GM19463 (cell line): ENCODE measurements around the gene EIPR1.

Source experiments
- ATAC-seq: cut with Tn5 transposase; IDR thresholded peaks from one replicate; pipeline ENCODE4 v1.9.1; 2021; ENCODE audit warnings: mild to moderate bottlenecking, moderate library complexity; ENCODE audit not compliant: unreplicated experiment

The EIPR1 gene

DNA sequence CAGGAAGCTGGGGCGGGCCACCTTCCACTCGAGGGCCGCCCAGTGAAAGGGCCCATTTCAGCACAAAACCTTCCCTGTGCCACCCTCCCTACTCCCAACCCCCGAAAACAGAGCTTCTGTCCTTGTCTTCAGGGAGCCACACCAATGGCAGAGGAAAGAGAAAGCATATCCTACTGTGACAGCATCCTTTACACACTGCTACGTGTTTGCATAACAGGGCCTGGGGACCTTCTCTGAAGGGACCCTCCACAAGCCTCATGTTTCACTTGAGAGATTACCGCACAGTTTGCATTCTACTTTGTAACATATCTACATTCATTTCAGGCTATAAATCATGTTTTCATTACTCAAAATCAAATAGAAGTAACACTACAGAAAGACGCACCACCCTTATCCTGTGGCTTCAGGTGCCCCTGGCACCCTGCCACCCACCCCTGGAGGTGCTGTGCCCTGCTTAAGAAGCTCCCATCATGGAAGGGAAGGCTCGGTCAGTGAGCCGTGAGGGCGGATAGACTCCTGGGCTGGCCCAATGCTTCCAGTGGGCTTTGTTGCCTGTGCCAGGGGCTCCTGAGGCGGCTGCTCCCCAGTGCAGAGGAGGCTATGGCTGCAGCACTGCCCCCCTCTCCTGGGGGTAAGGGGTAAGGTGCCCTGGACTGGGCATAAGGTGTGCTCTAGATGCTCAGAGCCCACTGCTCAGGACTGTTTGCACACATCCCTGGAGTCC, 52.0 kb downstream of the EIPR1 start:
- ATAC-seq = no peak

DNA sequence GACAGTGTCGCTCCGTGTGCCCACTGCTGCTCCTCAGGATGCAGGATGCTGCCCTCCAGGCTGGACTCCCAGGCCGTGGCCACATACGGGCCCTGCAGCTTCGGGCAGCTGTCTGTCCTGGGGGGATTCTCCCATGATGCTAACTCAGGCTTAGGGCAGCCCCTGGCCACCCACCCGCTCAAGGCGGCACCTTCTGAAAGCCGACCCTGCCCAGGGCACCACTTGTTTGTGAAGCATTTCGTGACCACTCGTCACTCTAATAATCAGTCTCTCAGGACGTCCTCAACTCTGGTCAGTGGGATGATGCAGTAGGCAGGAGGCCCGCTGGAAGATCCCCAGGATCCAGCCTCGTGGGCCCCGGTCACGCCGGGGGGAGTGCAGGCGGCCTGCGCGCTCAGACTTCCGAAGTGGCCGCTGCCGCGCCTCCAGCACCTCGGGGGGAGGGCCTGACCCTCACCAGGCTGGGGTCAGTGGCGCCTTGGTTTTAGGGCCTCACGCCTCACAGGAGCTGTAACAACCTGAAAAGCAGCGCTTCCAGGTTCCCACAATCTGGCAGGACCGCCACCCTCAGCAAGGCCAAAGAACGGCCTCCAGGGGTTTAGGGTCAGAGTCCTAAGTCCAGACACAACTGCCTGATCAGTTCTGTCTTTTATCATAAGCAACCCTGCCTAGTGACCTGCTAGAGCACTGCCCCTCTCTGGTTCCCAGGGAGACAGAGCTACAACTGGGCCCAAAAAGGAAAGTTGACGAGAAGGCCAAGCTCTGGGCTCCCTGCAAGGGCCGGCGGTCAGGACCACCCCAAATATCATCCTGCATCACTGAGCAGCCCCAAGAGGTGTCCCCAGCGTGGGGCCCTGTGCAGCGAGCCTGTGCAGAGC, 53.0 kb downstream of the EIPR1 start:
- ATAC-seq = no peak

GRCh38 chr2:3324036-3324386, 53.6 kb downstream of the EIPR1 start:
- no peak for ATAC-seq

GRCh38 chr2:3323360-3324035, 54.1 kb downstream of the EIPR1 start:
- ATAC-seq = no peak

- no peak for ATAC-seq
Observed at GRCh38 chr2:3322311-3322970, 55.2 kb downstream of the EIPR1 start.

- no peak for ATAC-seq
Observed at GRCh38 chr2:3321825-3322224, 55.8 kb downstream of the EIPR1 start.

- no peak for ATAC-seq
Observed at GRCh38 chr2:3320910-3321605, 56.6 kb downstream of the EIPR1 start.

DNA sequence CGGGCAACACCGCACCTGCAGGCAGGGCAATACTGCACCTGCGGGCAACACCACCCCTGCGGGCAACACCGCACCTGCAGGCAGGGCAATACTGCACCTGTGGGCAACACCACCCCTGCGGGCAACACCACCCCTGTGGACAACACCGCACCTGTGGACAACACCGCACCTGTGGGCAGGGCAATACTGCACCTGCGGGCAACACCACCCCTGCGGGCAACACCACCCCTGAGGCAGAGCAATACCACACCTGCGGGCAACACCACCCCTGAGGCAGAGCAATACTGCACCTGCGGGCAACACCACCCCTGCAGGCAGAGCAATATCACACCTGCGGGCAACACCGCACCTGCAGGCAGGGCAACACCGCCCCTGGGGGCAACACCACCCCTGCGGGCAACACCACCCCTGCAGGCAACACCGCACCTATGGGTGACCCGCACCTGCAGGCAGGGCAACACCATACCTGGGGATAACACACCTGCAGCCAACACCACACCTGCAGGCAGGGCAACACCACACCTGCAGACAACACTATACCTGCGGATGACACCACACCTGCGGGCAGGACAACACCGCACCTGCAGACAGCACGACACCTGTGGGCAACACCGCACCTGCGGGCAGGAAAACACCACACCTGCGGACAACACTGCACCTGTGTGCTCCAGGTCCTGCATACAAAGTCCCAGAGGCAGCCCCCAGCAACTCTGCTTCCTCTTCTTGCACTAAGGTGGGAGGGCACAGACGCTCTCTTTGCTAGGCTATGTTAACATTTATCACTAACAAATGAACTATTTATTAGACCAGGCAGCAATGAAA, 57.7 kb downstream of the EIPR1 start:
- ATAC-seq = no peak

DNA sequence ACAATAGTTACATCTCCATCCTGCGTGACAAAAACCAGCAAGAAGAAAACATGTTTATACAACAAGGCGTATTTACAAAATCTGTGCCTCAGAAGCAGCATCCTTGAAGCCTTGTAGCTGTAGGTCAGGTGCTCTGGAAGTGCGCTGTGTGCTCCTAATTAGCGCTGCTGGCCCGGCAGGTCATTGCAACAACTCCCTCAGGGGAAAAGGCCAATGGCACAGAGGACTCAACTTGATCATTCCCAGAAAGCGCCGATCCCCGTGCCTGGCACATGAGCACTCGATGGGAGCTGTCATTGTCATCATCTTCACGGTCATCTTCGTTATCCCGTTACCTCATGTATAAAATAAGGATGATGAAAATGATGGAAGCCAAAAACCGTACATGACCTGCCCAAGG, 58.5 kb downstream of the EIPR1 start:
- ATAC-seq = no peak

GRCh38 chr2:3317871-3318590, 59.6 kb downstream of the EIPR1 start:
- ATAC-seq = no peak

DNA sequence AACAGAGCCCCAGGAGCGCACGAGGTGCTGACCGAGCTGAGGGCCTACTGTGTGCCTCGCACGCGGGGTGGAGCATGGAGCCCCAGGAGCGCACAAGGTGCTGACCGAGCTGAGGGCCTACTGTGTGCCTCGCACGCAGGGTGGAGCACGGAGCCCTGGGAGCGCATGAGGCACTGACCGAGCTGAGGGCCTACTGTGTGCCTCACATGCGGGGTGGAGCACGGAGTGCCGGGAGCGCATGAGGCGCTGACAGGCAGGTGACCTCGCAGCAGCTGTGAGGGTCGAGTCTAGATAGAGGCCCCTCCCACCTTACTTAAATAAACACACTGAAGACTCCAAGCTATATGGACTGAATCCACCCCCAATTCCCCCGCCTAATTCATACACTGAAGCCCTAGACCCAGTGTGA, 60.3 kb downstream of the EIPR1 start:
- ATAC-seq = no peak

DNA sequence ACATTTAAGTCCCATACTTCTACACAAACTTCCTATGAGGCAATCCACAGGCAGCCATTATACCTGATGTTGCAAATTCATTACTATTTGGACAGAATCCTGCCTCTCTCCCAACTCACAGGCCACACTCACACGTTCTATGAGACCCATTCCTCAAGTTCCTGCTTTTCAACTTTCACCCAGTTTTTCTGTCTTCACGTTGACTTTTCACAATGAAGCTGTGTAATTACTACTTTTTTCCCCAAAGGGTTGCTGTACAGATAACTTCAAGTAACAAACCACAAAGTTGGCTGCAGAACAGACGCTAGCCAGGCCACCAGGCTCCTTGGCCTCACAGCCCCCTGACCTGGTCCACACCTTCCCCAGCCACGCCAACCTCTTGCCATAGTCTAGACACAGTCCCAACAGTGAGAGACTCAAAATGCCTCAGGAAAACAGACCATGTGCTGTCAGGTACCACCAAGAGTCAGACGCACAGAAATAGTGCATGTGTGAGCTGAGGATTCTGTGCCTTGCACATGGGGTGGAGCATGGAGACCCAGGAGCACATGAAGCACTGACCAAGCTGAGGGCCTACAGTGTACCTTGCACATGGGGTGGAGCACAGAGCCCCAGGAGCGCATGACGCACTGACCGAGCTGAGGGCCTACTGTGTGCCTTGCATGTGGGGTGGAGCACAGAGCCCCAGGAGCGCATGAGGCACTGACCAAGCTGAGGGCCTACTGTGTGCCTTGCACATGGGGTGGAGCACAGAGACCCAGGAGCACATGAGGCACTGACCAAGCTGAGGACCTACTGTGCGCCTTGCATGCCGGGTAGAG, 61.0 kb downstream of the EIPR1 start:
- ATAC-seq = no peak

GRCh38 chr2:3314626-3315025, 63.0 kb downstream of the EIPR1 start:
- ATAC-seq = no peak

- no peak for ATAC-seq
Observed at GRCh38 chr2:3313781-3314375, 63.7 kb downstream of the EIPR1 start.

- ATAC-seq = no peak
Observed at GRCh38 chr2:3312576-3313345, 64.9 kb downstream of the EIPR1 start.

DNA sequence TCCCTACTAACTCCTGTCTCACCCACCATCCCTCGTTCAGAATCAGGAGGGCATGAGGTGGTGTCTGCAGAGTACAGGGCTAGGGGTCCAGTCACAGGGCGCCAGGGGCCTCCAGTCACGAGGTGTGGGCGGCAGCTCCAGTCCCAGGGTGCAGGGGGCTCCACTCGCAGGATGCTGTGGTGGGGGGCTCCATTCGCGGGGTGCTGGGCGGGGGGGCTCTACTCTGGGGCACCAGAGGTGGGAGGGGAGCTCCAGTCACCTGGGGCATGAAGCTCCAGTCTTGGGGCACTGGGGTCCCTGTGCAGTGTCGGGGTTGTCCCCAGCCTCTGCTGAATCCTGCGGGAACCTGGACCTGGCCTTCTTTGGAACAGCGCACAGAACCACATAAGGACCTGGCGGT, 66.0 kb downstream of the EIPR1 start:
- no peak for ATAC-seq
